Fibroblast of peridontal ligament (primary cell): ENCODE data around the gene SMIM13.
A peak's percentile ranks its signal among the peaks of the same experiment; 100 is the strongest.

ENCODE experiments used
- DNase-seq: peaks from one replicate; pipeline ENCODE4 v3.0.0-alpha.2; 2010; ENCODE audit errors: extremely low read depth

The SMIM13 gene

GRCh38 chr6:11153447-11153846, 59.8 kb downstream of the SMIM13 start:
- DNase-seq, result no peak

GRCh38 chr6:11155589-11155988, 62.0 kb downstream of the SMIM13 start:
- no peak for DNase-seq

GRCh38 chr6:11160199-11160598, 66.6 kb downstream of the SMIM13 start:
- peak; percentile 68 for DNase-seq

GRCh38 chr6:11161031-11161956, 67.7 kb downstream of the SMIM13 start:
- peak; percentile 48 for DNase-seq

- no peak for DNase-seq
Measured at GRCh38 chr6:11162262-11162661, 68.6 kb downstream of the SMIM13 start.

GRCh38 chr6:11163932-11164331, 70.3 kb downstream of the SMIM13 start:
- DNase-seq, result no peak

- DNase-seq, result no peak
Measured at GRCh38 chr6:11164717-11165646, 71.3 kb downstream of the SMIM13 start.

- DNase-seq, result no peak
Measured at GRCh38 chr6:11166948-11167347, 73.3 kb downstream of the SMIM13 start.

GRCh38 chr6:11168091-11168635, 74.5 kb downstream of the SMIM13 start:
- no peak for DNase-seq

- no peak for DNase-seq
Measured at GRCh38 chr6:11171952-11172351, 78.3 kb downstream of the SMIM13 start.

- DNase-seq, result peak; percentile 40
Measured at GRCh38 chr6:11172501-11173327, 79.1 kb downstream of the SMIM13 start.

- no peak for DNase-seq
Measured at GRCh38 chr6:11174242-11174611, 80.6 kb downstream of the SMIM13 start.

- DNase-seq, result no peak
Measured at GRCh38 chr6:11177271-11177670, 83.6 kb downstream of the SMIM13 start.

- DNase-seq, result no peak
Measured at GRCh38 chr6:11179088-11179418, 85.4 kb downstream of the SMIM13 start.

GRCh38 chr6:11179419-11180202, 86.0 kb downstream of the SMIM13 start:
- DNase-seq, result no peak

GRCh38 chr6:11181478-11182136, 88.0 kb downstream of the SMIM13 start:
- no peak for DNase-seq

- DNase-seq, result no peak
Measured at GRCh38 chr6:11183761-11184362, 90.2 kb downstream of the SMIM13 start.

GRCh38 chr6:11185204-11185842, 91.7 kb downstream of the SMIM13 start:
- DNase-seq, result no peak

GRCh38 chr6:11187301-11187700, 93.7 kb downstream of the SMIM13 start:
- no peak for DNase-seq
